HG03575 (cell line): ENCODE measurements around the gene ZMYM1.
"Not testable (repeated sequence)": the region's sequence is repeated elsewhere in the genome, so short reads cannot be mapped to it uniquely, and the experiment has no call there.

Experiments
- ATAC-seq: cut with Tn5 transposase; IDR thresholded peaks from one replicate; pipeline ENCODE4 v1.9.1; 2021; ENCODE audit not compliant: unreplicated experiment, insufficient number of reproducible peaks, low FRiP score; ENCODE audit errors: extremely low read depth

The ZMYM1 gene

GRCh38 chr1:35079003-35079930 lies at the start of gene ZMYM1:
Gene ZMYM1 (plus strand): TSS chr1:35079385. CDS start chr1:35093988, 14,603 bp downstream.
- ATAC-seq, result peak; percentile 62

DNA sequence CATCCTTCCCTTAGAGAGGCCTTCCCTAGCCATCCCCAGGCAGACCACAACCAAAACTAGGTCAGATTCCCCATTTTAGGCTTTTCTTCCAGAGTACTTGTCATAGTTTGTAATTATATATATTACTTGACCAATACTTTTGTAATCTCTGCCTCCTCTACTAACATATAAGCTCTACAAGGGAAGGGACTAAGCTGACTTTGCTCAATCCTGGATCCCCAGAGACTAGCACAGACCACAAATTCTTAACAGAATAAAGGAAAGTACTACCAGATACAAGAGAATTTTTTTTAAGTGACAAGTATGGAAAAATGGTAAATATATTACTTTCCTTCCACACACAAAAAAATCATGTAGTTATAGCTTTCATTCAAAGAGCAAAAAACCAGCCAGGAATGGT lies 49.4 kb upstream of the ZMYM1 start:
- no peak for ATAC-seq

- no peak for ATAC-seq
Measured at GRCh38 chr1:35030338-35030737, 48.8 kb upstream of the ZMYM1 start.

GRCh38 chr1:35030756-35031446 lies 48.3 kb upstream of the ZMYM1 start:
- ATAC-seq, result no peak

DNA sequence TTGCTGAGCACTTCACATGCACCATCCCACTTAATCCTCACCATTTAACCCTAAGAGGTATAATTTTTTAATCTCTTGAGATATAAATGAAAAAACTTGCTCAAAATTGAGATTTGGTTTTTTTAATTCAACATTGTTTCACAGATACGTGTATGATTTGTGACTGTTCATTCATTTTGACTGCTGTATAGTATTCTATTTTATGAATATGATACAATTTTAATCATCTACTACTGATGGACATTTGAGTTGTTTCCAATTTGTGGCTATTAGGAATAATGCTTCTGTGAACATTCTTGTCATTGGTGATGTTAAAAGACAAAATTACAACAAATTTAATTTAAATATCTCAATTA lies 46.8 kb upstream of the ZMYM1 start:
- no peak for ATAC-seq

DNA sequence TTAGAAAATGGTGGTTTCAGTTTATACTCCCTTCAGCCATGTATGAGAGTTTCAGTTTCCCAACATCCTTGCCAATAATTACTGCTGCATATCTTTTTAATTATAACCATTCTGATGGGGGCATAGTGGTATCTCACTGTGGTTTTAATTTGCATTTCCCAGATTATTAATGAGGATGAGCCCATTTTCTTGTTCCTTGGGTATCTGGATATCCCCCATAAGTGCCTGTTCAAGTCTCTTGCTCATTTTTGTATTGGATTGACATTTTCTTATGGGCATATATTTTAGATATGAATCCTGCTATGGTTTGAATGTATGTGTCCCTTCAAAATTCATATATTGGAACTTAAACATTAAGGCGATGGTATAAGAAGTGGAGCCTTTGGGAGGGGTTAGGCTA lies 45.8 kb upstream of the ZMYM1 start:
- ATAC-seq, result no peak

- ATAC-seq, result no peak
Measured at GRCh38 chr1:35036621-35037020, 42.6 kb upstream of the ZMYM1 start.

DNA sequence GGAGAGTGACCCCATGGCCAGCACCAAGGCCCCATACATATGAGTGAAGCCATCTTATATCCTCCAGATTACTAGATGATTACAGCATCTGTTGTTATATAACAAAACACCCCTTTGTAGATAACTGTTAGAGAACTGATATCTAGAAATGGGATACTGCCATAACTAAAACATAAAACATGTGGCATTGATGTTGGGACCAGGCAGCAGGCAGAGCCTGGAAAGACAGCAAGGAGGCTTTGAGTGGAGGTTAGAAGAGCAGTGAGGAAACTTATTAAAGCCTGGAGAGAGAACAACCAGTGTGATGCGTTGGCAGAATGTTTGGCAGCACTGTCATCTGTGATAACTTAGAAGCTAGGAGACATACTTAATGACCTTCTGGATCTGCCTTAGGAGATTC lies 42.0 kb upstream of the ZMYM1 start:
- ATAC-seq, result no peak

DNA sequence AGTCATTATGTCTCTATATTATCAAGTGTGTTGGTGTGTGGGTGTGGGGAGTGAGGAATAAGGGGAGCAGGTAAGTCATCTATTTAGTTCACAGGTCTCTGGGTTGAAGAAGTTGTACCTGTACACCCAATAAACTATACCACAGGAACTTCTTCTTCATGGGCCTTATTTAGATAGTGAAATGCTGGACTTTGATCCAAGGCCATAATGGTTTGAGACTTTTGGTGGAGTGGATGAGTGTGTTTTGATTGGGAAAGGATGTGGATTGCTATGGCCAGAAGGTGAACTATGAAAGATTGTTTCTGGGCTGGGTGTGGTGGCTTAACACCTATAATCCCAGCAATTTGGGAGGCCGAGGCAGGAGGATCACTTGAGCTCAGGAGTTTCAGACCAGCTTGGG lies 40.5 kb upstream of the ZMYM1 start:
- no peak for ATAC-seq

GRCh38 chr1:35043498-35043897 lies 35.7 kb upstream of the ZMYM1 start:
- ATAC-seq, result no peak

GRCh38 chr1:35044431-35044830 lies 34.8 kb upstream of the ZMYM1 start:
- no peak for ATAC-seq

DNA sequence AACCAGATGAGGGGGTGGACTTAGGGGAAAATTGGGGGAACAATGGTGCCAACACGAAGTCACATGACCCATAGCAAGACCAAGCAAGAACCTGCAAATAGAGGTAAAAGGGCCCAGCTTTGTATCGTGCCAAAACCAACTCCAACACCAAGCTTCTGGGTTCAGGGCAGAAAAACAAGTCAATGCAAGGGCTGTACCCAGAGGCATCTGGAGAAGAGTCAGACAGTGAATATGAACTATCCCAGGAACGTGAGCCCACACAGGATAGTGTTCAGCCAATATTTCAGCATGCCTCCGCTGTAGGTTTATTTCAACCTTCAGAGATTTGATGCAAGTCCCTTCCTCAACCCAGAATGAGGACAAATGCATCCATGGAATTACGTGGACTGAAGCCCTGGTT lies 32.5 kb upstream of the ZMYM1 start:
- no peak for ATAC-seq

DNA sequence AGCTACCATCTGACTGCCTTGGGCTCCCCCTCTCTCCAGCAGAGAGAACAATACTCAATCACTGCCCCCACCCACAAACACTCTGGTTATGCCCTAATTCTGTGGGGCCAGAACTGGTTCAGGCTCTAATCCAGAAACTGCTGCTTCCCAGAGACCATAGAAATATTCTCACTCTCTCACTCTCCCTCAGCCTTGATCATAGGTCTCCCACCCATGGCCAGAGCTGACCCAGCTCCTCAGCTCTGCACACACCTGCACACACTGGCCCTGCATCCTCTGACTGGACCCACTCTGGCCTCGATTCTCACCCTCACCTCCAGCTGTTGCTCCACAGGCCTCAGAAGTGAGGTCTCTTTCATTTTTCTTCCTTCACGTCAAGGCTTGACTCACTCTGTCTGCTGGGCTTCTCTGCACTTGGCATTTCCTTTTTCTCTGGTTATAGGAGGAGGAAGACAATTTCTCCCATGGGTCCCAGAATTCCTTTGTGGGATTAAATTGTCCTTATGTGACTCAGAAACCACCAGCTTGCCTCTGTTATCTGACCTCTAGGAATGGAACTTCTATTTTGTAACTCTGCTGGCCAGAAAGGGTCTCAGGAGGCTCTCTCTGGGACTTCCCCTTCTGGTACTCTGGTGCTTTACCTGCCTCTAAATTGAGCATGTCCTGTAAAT lies 31.9 kb upstream of the ZMYM1 start:
- ATAC-seq, result no peak

DNA sequence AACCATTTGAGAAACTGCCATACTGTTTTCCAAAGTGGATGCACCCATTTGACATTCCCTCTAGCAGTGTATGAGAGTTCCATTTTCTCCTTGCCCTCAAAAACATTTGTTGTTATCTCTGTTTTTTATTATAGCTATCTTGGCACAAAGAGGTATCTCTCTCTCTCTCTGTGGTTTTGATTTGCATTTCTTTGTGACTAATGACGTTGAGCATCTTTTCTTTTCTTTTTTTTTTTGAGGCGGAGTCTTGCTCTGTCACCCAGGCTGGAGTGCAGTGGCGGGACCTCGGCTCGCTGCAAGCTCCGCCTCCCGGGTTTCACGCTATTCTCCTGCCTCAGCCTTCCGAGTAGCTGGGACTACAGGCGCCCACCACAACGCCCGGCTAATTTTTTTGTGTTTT lies 30.1 kb upstream of the ZMYM1 start:
- no peak for ATAC-seq

GRCh38 chr1:35053433-35053832 lies 25.8 kb upstream of the ZMYM1 start:
- no peak for ATAC-seq

- ATAC-seq, result not testable (repeated sequence)
Measured at GRCh38 chr1:35054282-35054681, 24.9 kb upstream of the ZMYM1 start.

DNA sequence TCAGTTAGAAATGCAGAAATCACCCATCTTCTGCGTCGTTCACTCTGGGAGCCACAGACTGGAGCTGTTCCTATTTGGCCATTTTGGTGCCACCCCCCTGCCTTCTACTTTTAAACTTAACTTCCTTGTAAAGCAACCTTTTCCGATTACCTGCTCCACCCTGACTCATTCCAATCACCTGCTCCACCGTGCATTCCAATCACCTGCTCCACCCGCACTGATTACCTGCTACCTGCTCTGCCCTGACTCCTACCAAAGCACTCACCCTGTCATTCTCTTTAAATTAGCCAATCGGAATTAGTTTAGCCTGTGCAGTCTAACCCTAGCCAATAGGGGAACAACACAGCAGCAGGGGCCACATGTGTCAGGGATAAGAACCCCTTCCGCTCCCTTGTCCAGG lies 20.9 kb upstream of the ZMYM1 start:
- ATAC-seq, result not testable (repeated sequence)

DNA sequence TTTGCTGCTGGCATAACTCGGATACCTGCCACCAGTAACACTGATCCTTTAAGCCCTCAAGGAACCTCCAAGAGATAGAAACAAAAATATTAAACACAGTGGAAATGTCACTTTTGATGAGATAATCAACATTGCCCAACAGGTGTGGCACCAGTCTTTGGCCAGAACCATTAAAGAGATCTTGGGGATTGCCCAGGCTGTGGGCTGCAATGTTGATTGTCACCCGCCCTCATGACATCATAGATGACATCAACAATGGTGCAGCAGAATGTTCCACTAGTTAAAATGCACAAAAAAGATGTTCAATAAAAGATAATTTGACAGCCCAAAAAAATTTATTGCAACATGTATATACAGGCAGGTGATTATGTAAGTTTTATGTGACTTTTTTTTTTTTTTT lies 20.2 kb upstream of the ZMYM1 start:
- ATAC-seq, result no peak

GRCh38 chr1:35062518-35063196 lies 16.5 kb upstream of the ZMYM1 start:
- no peak for ATAC-seq
